Esophagus muscularis mucosa (tissue), 4 donors: Measurements from ENCODE around the gene ACVRL1.

ENCODE experiments used
- CTCF ChIP-seq, 3 experiments: fragments of 200-600 bp in 2 of 3; fragments of 450-650 bp in 1 of 3; sonication (generic) in 2 of 3; IDR thresholded peaks; one replicate each; pipeline ENCODE4 v1.5.1; 2017 to 2019; ENCODE audit warnings: antibody characterized with exemption in 3 of 3, mild to moderate bottlenecking in 2 of 3, moderate library complexity in 1 of 3
- EP300 ChIP-seq: sonication (generic); formaldehyde crosslinking; IDR thresholded peaks from one replicate; pipeline ENCODE4 v1.6.1; 2017; ENCODE audit warnings: antibody characterized with exemption
- POLR2A ChIP-seq: fragments of 450-650 bp; IDR thresholded peaks from one replicate; pipeline ENCODE4 v1.6.1; 2017; ENCODE audit warnings: antibody characterized with exemption, moderate library complexity, mild to moderate bottlenecking, low read depth
- POLR2AphosphoS5 ChIP-seq, 2 donors: sonication (generic); formaldehyde crosslinking; IDR thresholded peaks; one replicate each; pipeline ENCODE4 v1.6.1; 2017; ENCODE audit warnings: antibody characterized with exemption in 2 of 2

- TF ChIP-seq POLR2AphosphoS5 (IDR thresholded peaks at IDR 0.05) = no peak
- TF ChIP-seq EP300 = no peak
- TF ChIP-seq POLR2A = no peak
- TF ChIP-seq CTCF (IDR thresholded peaks at IDR 0.05) = peak in 1 of 3 experiments; percentile 38
These were observed 19.4 kb downstream of the ACVRL1 start for GRCh38 chr12:51926718-51927117.
